Mesenchymal stem cell (in vitro differentiated cells and primary cell): Measurements from ENCODE around the gene TSPAN13.

ENCODE experiments used
- DNase-seq: peaks from one replicate; pipeline ENCODE4 v3.0.0-alpha.2; 2013
- H2AFZ ChIP-seq: one replicate; pipeline ENCODE4 v1.6.1; 2013; ENCODE audit warnings: low read depth, mild to moderate bottlenecking, control low read depth, inconsistent platforms, low read length, moderate library complexity
- H2AK5ac ChIP-seq: 2 replicates; pipeline ENCODE4 v1.6.1; 2013; ENCODE audit warnings: low read length, moderate library complexity, mild to moderate bottlenecking, inconsistent platforms; ENCODE audit not compliant: severe bottlenecking
- H2BK120ac ChIP-seq: one replicate; pipeline ENCODE4 v1.6.1; 2013; ENCODE audit warnings: low read depth, mild to moderate bottlenecking, inconsistent platforms, low read length, moderate library complexity
- H2BK12ac ChIP-seq, 2 experiments: one replicate each; pipeline ENCODE4 v1.6.1; 2013; ENCODE audit warnings: inconsistent platforms in 2 of 2, low read length in 2 of 2, mild to moderate bottlenecking in 2 of 2, moderate library complexity in 2 of 2, control low read depth in 1 of 2
- H2BK15ac ChIP-seq: one replicate; pipeline ENCODE4 v1.6.1; 2013; ENCODE audit warnings: mild to moderate bottlenecking, low read depth, inconsistent platforms; ENCODE audit not compliant: poor library complexity, severe bottlenecking
- H2BK5ac ChIP-seq: 2 replicates; pipeline ENCODE4 v1.6.1; 2013; ENCODE audit warnings: low read depth, mild to moderate bottlenecking, low read length, control low read depth, inconsistent platforms; ENCODE audit not compliant: poor library complexity, severe bottlenecking
- H3K14ac ChIP-seq, 2 experiments: one replicate each; pipeline ENCODE4 v1.6.1; 2013; ENCODE audit warnings: inconsistent platforms in 2 of 2, low read length in 2 of 2, control low read depth in 1 of 2, mild to moderate bottlenecking in 1 of 2, moderate library complexity in 1 of 2
- H3K18ac ChIP-seq, 2 experiments: one replicate each; pipeline ENCODE4 v1.6.1; 2013; ENCODE audit warnings: inconsistent platforms in 2 of 2, low read length in 2 of 2, control low read depth in 1 of 2, low read depth in 1 of 2, mild to moderate bottlenecking in 1 of 2
- H3K23ac ChIP-seq, 2 experiments: one replicate each; pipeline ENCODE4 v1.6.1; 2013; ENCODE audit warnings: inconsistent platforms in 2 of 2, low read length in 2 of 2, mild to moderate bottlenecking in 2 of 2, moderate library complexity in 2 of 2, control low read depth in 1 of 2
- H3K27ac ChIP-seq: 2 replicates; pipeline ENCODE4 v1.5.1; 2013; ENCODE audit warnings: mild to moderate bottlenecking, moderate library complexity, low read length, control low read depth, inconsistent platforms; ENCODE audit not compliant: poor library complexity, severe bottlenecking
- H3K27me3 ChIP-seq, 2 experiments: 2 replicates each; pipeline versions ENCODE4 v1.6.1 to v1.7.0; 2013; ENCODE audit warnings: low read length in 2 of 2, mild to moderate bottlenecking in 2 of 2, moderate library complexity in 2 of 2, control low read depth in 1 of 2, inconsistent platforms in 1 of 2; ENCODE audit not compliant: control insufficient read depth in 1 of 2, insufficient read depth in 1 of 2
- H3K36me3 ChIP-seq, 2 experiments: 2 replicates each; pipeline versions ENCODE4 v1.6.1 to v1.7.0; 2013; ENCODE audit warnings: low read length in 2 of 2, control low read depth in 1 of 2, inconsistent platforms in 1 of 2, low read depth in 1 of 2, mild to moderate bottlenecking in 1 of 2; ENCODE audit not compliant: insufficient read depth in 2 of 2, control insufficient read depth in 1 of 2
- H3K4ac ChIP-seq, 2 experiments: one replicate each; pipeline ENCODE4 v1.6.1; 2013; ENCODE audit warnings: inconsistent platforms in 2 of 2, low read length in 2 of 2, mild to moderate bottlenecking in 2 of 2, moderate library complexity in 2 of 2, control low read depth in 1 of 2, low read depth in 1 of 2
- H3K4me1 ChIP-seq: 2 replicates; pipeline ENCODE4 v1.6.1; 2013; ENCODE audit warnings: low read depth, low read length, control low read depth; ENCODE audit not compliant: control insufficient read depth, insufficient read depth
- H3K4me2 ChIP-seq: 2 replicates; pipeline ENCODE4 v1.6.1; 2013; ENCODE audit warnings: low read length, mild to moderate bottlenecking, inconsistent platforms; ENCODE audit not compliant: poor library complexity, severe bottlenecking
- H3K4me3 ChIP-seq, 2 experiments: 2 replicates each; pipeline versions ENCODE4 v1.5.1 to v1.7.0; 2013; ENCODE audit warnings: low read length in 2 of 2, mild to moderate bottlenecking in 2 of 2, control low read depth in 1 of 2, low read depth in 1 of 2; ENCODE audit not compliant: insufficient read depth in 1 of 2
- H3K79me1 ChIP-seq: replicated peaks from 2 replicates; pipeline ENCODE4 v1.6.1; 2013; ENCODE audit warnings: mild to moderate bottlenecking, control low read depth, low read length, inconsistent platforms; ENCODE audit not compliant: poor library complexity, severe bottlenecking
- H3K9ac ChIP-seq: 2 replicates; pipeline ENCODE4 v1.7.0; 2013; ENCODE audit warnings: mild to moderate bottlenecking, low read length, moderate library complexity
- H3K9me3 ChIP-seq: 2 replicates; pipeline ENCODE4 v1.7.0; 2013; ENCODE audit warnings: mild to moderate bottlenecking, low read length; ENCODE audit not compliant: control insufficient read depth
- H4K8ac ChIP-seq: one replicate; pipeline ENCODE4 v1.6.1; 2013; ENCODE audit warnings: inconsistent platforms, mild to moderate bottlenecking, low read length, moderate library complexity
- H4K91ac ChIP-seq: one replicate; pipeline ENCODE4 v1.6.1; 2013; ENCODE audit warnings: mild to moderate bottlenecking, low read length, inconsistent platforms
- WGBS: methylation state at CpG from one replicate; pipeline ENCODE4 v1.1.7; 2013; ENCODE audit warnings: mixed read lengths; 5-methylcytosine and 5-hydroxymethylcytosine counted together

TSPAN13 gene

GRCh38 chr7:16785321-16785720 lies 31.8 kb downstream of the TSPAN13 start:
- no peak overlapping the region for H2BK15ac ChIP-seq
- H2BK12ac ChIP-seq: no peak overlapping the region
- no peaks in the 10 kb centered on the region for H3K9me3 ChIP-seq
- H3K4ac ChIP-seq: no peak overlapping the region
- H4K91ac ChIP-seq: no peak overlapping the region
- no peak overlapping the region for H2AK5ac ChIP-seq
- no peaks in the 10 kb centered on the region for H3K36me3 ChIP-seq
- WGBS: no CpG with 5 or more reads among the region's 1 CpG
- H2AFZ ChIP-seq: no peak overlapping the region
- H3K4me2 ChIP-seq: no peak overlapping the region
- no peak overlapping the region for H3K14ac ChIP-seq
- H3K9ac ChIP-seq: no peak overlapping the region
- H3K4me1 ChIP-seq: no peaks in the 10 kb centered on the region
- H3K27ac ChIP-seq: no peak overlapping the region
- no peak overlapping the region for H3K4me3 ChIP-seq
- H3K79me1 ChIP-seq: no peaks in the 10 kb centered on the region
- no peak overlapping the region for H2BK5ac ChIP-seq
- H3K23ac ChIP-seq: no peak overlapping the region
- no peaks in the 10 kb centered on the region for H3K27me3 ChIP-seq
- H2BK120ac ChIP-seq: no peak overlapping the region
- no peak overlapping the region for H3K18ac ChIP-seq
- no peak for DNase-seq
- H4K8ac ChIP-seq: no peak overlapping the region

DNA sequence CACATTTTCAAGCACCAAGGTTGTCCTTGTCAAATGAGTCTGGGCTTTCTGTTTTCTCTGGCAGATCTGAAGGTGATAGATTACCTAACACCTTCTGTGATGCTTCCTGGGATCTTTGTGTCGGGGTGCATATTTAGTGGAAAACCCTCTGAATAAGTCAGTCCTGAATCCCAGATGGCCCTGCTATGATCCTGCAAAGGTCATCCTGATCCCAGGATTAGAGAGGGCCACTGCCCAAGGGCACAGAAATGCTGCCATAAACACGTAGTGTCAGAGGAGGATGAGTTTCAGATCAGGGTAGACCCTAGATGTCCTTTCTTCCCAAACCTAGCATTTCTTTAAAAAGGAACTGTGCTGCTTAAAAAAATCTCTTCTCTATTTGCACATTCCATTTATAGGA lies 32.3 kb downstream of the TSPAN13 start:
- no peaks in the 10 kb centered on the region for H3K27me3 ChIP-seq
- no peak overlapping the region for H3K4ac ChIP-seq
- H2AFZ ChIP-seq: no peak overlapping the region
- DNase-seq: no peak
- no peak overlapping the region for H4K91ac ChIP-seq
- H4K8ac ChIP-seq: no peak overlapping the region
- H3K18ac ChIP-seq: no peak overlapping the region
- no peak overlapping the region for H2BK120ac ChIP-seq
- no peak overlapping the region for H2BK15ac ChIP-seq
- no peaks in the 10 kb centered on the region for H3K79me1 ChIP-seq
- H3K9ac ChIP-seq: no peak overlapping the region
- no peak overlapping the region for H2BK5ac ChIP-seq
- H3K4me1 ChIP-seq: no peaks in the 10 kb centered on the region
- H3K4me3 ChIP-seq: no peak overlapping the region
- no peak overlapping the region for H3K14ac ChIP-seq
- H2AK5ac ChIP-seq: no peak overlapping the region
- no peaks in the 10 kb centered on the region for H3K9me3 ChIP-seq
- H3K4me2 ChIP-seq: no peak overlapping the region
- H3K36me3 ChIP-seq: no peaks in the 10 kb centered on the region
- no peak overlapping the region for H3K23ac ChIP-seq
- no peak overlapping the region for H3K27ac ChIP-seq
- no peak overlapping the region for H2BK12ac ChIP-seq
- 82% methylated on average over 2 of the region's 2 CpGs for WGBS

- no peak for DNase-seq
- Histone ChIP-seq H2BK120ac (no peak overlapping the region), H3K27me3 (no peaks in the 10 kb centered on the region), H2AK5ac (no peak overlapping the region), H3K14ac (no peak overlapping the region), H3K4ac (no peak overlapping the region), H3K27ac (no peak overlapping the region), H2BK5ac (no peak overlapping the region), H3K4me3 (no peak overlapping the region), H2AFZ (no peak overlapping the region), H3K4me2 (no peak overlapping the region), H3K18ac (no peak overlapping the region), H4K91ac (no peak overlapping the region), H3K9ac (no peak overlapping the region), H3K36me3 (no peaks in the 10 kb centered on the region), H3K4me1 (no peaks in the 10 kb centered on the region), H2BK12ac (no peak overlapping the region), H4K8ac (no peak overlapping the region), H3K9me3 (no peaks in the 10 kb centered on the region), H3K79me1 (no peaks in the 10 kb centered on the region), H3K23ac (no peak overlapping the region), H2BK15ac (no peak overlapping the region)
- 100% methylated on average over 1 of the region's 4 CpGs for WGBS
These were observed 32.7 kb downstream of the TSPAN13 start for GRCh38 chr7:16786257-16786656.

- no CpG with 5 or more reads among the region's 1 CpG for WGBS
- Histone ChIP-seq H3K4me2 (no peak overlapping the region), H3K27ac (no peak overlapping the region), H3K27me3 (no peaks in the 10 kb centered on the region), H3K4me1 (no peaks in the 10 kb centered on the region), H4K8ac (no peak overlapping the region), H3K36me3 (no peaks in the 10 kb centered on the region), H3K9me3 (no peaks in the 10 kb centered on the region), H2AK5ac (no peak overlapping the region), H2AFZ (no peak overlapping the region), H3K9ac (no peak overlapping the region), H2BK5ac (no peak overlapping the region), H3K4ac (no peak overlapping the region), H3K14ac (no peak overlapping the region), H2BK12ac (no peak overlapping the region), H3K4me3 (no peak overlapping the region), H3K18ac (no peak overlapping the region), H4K91ac (no peak overlapping the region), H3K23ac (no peak overlapping the region), H2BK120ac (no peak overlapping the region), H3K79me1 (no peaks in the 10 kb centered on the region), H2BK15ac (no peak overlapping the region)
- DNase-seq: no peak
These were observed 33.6 kb downstream of the TSPAN13 start for GRCh38 chr7:16787127-16787526.
